GM13976 (cell line): ENCODE data around the gene SEMA3A.

Experiments
- DNase-seq: peaks from one replicate; pipeline ENCODE4 v3.0.0; 2012; ENCODE audit warnings: low spot score
- in situ Hi-C: fragments of 300-500 bp; cut with MboI; formaldehyde crosslinking; loops from one replicate; pipeline ENCODE4 v1.12.0; 2022; ENCODE audit warnings: low sequenced_read_pairs, mixed read lengths, inconsistent platforms; ENCODE audit not compliant: unreplicated experiment
- TF ChIP-seq, protein P1 (sequence below): IDR thresholded peaks from 2 replicates; pipeline ENCODE4 v1.5.1; 2012; ENCODE audit warnings: borderline replicate concordance, mild to moderate bottlenecking; ENCODE audit not compliant: insufficient read depth; ENCODE audit errors: extremely low read depth, missing control alignments, control extremely low read depth

Gene SEMA3A

DNA sequence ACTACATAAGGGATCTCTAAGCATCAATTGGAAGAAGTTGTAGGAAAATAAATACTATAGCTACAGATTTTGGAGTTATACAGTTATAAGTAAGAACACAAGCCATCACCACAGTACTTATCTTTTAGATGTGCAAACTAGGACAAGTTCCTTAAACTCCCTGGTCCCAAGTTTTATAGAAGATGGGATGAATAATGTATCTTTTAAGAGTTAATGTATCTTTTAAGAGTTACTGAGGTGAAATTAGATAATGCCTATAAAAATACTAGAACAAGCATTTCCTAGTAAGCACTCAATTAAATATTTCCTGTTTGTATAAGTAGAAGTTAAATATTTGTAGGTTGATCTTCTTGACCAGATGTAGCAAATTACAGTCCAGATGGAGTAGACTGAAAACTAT is 56.8 kb downstream of the SEMA3A start:
- no peak for DNase-seq
- TF ChIP-seq, protein P1, sequence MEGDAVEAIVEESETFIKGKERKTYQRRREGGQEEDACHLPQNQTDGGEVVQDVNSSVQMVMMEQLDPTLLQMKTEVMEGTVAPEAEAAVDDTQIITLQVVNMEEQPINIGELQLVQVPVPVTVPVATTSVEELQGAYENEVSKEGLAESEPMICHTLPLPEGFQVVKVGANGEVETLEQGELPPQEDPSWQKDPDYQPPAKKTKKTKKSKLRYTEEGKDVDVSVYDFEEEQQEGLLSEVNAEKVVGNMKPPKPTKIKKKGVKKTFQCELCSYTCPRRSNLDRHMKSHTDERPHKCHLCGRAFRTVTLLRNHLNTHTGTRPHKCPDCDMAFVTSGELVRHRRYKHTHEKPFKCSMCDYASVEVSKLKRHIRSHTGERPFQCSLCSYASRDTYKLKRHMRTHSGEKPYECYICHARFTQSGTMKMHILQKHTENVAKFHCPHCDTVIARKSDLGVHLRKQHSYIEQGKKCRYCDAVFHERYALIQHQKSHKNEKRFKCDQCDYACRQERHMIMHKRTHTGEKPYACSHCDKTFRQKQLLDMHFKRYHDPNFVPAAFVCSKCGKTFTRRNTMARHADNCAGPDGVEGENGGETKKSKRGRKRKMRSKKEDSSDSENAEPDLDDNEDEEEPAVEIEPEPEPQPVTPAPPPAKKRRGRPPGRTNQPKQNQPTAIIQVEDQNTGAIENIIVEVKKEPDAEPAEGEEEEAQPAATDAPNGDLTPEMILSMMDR: no peak
- in situ Hi-C loops: no loop called here

DNA sequence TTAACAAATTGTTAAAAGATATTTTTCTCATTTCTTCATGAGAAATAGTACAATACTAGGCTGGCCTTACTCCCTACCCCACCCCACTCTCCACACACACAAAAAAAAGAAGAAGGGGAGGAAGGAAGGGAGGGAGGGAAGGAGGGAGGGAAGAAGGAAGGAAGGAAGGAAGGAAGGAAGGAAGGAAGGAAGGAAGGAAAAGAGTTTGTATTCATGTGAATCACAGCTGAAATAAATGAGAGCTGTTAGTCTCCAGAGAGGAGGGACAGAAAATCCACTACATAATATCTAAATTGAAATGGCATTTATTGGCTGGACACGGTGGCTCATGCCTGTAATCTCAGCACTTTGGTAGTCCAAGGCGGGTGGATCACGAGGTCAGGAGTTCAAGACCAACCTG is 57.8 kb downstream of the SEMA3A start:
- in situ Hi-C loops: no loop called here
- no peak for DNase-seq
- TF ChIP-seq, protein P1: no peak

DNA sequence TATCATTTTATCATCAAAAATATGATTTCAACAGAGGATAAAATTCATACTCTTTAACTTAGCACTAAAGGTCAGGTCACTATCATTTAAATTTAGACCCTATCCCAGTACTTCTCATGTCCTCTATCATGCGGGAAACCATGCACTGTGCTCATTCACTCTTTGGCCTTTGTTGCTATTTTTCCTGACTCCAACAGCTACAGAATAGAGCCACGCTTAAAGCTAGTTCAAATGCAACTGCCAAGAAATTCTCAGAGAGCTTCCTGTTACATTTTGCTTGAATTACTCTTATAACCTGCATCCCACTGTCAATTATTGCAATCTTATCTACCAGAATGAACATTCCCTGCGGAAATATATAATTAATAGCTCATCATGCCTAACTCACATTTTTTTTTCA is 58.3 kb downstream of the SEMA3A start:
- no peak for DNase-seq
- TF ChIP-seq, protein P1: no peak
- in situ Hi-C loops: no loop called here

DNA sequence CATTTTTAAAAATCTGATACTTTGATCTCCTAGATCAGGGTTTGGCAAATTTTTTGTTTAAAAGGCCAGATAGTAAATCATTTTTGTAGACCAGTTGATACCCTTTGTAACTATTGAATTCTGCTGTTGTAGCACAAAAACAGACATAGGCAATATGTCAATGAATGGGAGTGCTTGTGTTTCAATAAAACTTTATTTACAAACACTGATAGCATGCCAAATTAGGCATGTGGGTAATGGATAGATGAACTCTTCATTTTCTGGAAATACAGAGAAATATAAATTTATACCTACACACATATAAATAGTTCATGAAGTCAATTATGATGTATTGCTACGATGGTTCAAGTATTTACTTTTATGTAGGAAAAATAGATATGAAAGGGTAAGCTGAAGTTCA is 60.4 kb downstream of the SEMA3A start:
- DNase-seq: no peak
- in situ Hi-C loops: no loop called here

DNA sequence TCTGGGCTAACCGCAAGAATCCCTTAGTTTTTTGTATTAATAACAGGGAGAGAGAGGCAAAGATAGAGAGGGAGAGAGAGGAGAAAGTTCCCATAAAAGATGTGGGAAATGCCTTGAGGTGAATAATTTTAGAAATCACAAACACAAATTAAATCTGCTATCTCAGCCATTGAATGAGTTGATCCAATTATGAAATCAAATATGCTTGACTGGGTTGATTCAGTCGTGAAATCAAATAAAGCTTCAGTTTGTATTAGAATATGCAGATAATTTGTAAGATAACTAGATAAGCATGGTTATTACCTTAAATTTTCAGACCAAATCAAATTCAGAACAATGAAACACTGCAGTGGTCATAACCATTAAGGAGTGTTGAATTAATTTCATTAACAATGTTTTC is 68.9 kb downstream of the SEMA3A start:
- TF ChIP-seq, protein P1: no peak

More for the DNA sequence above, 60.4 kb downstream of the SEMA3A start:
- TF ChIP-seq, protein P1: no peak

DNA sequence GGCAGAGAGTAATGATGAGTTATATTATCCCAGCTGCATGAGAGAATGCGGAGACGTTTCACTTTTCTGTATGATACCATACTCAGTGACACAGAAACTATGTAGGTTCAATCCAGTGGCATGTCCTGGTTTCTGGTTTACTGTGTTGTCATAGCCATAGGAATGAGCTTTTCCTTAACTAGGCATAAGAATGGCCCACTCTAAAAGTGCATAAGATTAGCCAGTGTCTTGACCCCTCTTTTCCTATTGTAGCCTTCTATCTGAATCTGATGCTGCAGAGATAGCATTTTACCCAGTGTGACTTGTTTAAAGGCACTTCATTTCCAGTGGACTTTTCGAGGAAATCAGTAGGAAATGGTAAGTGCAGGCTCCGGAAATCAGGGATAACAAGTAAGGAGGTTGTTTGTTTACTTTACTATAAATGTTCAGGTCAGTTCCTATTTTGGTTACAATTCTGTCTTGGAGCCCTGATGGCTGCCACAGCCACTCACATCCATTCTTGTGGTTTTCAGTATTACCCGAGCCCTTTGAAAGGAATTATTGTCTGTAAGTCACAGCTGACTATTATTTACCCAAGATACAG is 70.5 kb downstream of the SEMA3A start:
- TF ChIP-seq, protein P1: no peak
- in situ Hi-C loops: no loop called here
- no peak for DNase-seq

More for the DNA sequence above, 68.9 kb downstream of the SEMA3A start:
- no peak for DNase-seq
- in situ Hi-C loops: no loop called here
